Vagina (tissue), 2 donors: ENCODE data around the gene EDEM1. TPM values are rescaled to one million over a fixed set of nuclear protein-coding genes. Genes with fewer than 3 reads are reported as not detected.
A peak's percentile ranks its signal among the peaks of the same experiment; 100 is the strongest.

Experiments used
- DNase-seq, 2 donors: peaks; one replicate each; pipeline ENCODE4 v3.0.0-alpha.2; 2017; ENCODE audit errors: extremely low spot score in 2 of 2
- H3K27ac ChIP-seq: fragments of 200-600 bp; sonication (generic); one replicate; pipeline ENCODE4 v1.5.1; 2019
- H3K27me3 ChIP-seq: fragments of 200-600 bp; sonication (generic); one replicate; pipeline ENCODE4 v1.5.1; 2019
- H3K36me3 ChIP-seq, 2 donors: fragments of 200-600 bp; sonication (generic); one replicate each; pipeline ENCODE4 v1.5.1; 2017 to 2019
- H3K4me1 ChIP-seq: fragments of 200-600 bp; sonication (generic); one replicate; pipeline ENCODE4 v1.5.1; 2019
- H3K4me3 ChIP-seq, 2 donors: fragments of 200-600 bp; sonication (generic); 1 replicate in 1 of 2; 2 replicates in 1 of 2; pipeline ENCODE4 v1.5.1; 2016 to 2019
- H3K9me3 ChIP-seq: fragments of 200-600 bp; sonication (generic); one replicate; pipeline ENCODE4 v1.5.1; 2019
- POLR2A ChIP-seq, 2 donors: fragments of 450-650 bp; IDR thresholded peaks; one replicate each; pipeline ENCODE4 v1.6.1; 2017; ENCODE audit warnings: antibody characterized with exemption in 2 of 2, mild to moderate bottlenecking in 2 of 2, moderate library complexity in 2 of 2
- POLR2AphosphoS5 ChIP-seq, 2 donors: sonication (generic); formaldehyde crosslinking; IDR thresholded peaks; one replicate each; pipeline ENCODE4 v1.9.0; 2017; ENCODE audit warnings: antibody characterized with exemption in 2 of 2, mild to moderate bottlenecking in 2 of 2, low read depth in 1 of 2; ENCODE audit not compliant: insufficient read depth in 1 of 2
- intact Hi-C: fragments of 100-400 bp; cut with DNase I; formaldehyde crosslinking; loops from one replicate; pipeline ENCODE4 v1.15.1; 2023
- total RNA-seq: library from RNA; depleted of rRNA; stranded (reverse); fragments of >200 nt; gene quantifications from one replicate; pipeline ENCODE4 v1.2.3, GENCODE V29; 2016
- TF ChIP-seq, protein P1 (sequence below), 3 experiments: fragments of 450-650 bp in 2 of 3; fragments of 200-600 bp in 1 of 3; sonication (generic) in 1 of 3; IDR thresholded peaks; one replicate each; pipeline ENCODE4 v1.5.1; 2017 to 2019; ENCODE audit warnings: antibody characterized with exemption in 3 of 3, mild to moderate bottlenecking in 2 of 3, moderate library complexity in 2 of 3

EDEM1 gene
- total RNA-seq, 1 donor from 2014 or later = 30.9 TPM

DNA sequence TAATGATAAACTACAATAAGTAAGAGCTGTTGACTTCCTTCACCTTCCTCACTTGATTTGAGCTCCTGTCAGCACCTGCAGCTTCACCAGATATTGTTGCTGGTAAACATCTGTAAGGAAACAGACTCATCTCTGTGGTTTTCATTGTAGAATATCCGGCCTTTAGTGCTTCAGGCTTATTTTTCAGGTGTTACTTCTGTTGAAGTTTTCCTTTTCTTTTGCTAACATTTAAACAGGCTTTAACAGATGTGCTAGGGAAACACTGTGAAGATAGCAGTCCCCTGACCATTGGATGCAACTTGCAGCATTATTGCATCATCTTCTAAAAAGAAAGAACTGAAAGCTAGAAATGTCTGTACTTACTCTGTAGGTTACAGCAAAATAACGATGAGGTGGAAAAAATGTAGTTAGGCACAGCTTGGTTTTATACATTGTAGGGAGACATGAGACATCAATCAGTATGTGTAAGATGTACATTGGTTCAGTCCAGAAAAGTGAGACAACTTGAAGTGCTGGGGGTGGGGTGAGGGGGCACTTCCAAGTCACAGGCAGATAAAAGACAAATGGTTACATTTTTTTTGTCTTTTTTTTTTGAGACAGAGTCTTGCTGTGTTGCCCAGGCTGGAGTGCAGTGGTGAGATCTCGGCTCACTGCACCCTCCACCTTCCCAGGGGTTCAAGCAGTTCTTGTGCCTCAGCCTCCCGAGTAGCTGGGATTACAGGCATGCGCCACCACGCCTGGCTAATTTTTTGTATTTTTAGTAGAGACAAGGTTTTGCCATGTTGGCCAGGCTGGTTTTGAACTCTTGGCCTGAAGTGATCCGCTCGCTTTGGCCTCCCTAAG is 10.2 kb downstream of the EDEM1 start:
- intact Hi-C loops = no loop called here
- peaks cover 0 to 37% of the 10 kb centered on the region in 2 donors for H3K36me3 ChIP-seq
- no peaks in the 10 kb centered on the region for H3K27me3 ChIP-seq
- no peaks in the 10 kb centered on the region for H3K9me3 ChIP-seq
- no peak for TF ChIP-seq POLR2AphosphoS5 (IDR thresholded peaks at IDR 0.05; ENCODE audit: insufficient read depth in 1 of 2, low read depth in 1 of 2)
- peaks cover 62% of the 10 kb centered on the region for H3K4me1 ChIP-seq
- peak overlapping the region; percentile 65 for H3K27ac ChIP-seq
- no peak overlapping the region for H3K4me3 ChIP-seq
- no peak for DNase-seq

DNA sequence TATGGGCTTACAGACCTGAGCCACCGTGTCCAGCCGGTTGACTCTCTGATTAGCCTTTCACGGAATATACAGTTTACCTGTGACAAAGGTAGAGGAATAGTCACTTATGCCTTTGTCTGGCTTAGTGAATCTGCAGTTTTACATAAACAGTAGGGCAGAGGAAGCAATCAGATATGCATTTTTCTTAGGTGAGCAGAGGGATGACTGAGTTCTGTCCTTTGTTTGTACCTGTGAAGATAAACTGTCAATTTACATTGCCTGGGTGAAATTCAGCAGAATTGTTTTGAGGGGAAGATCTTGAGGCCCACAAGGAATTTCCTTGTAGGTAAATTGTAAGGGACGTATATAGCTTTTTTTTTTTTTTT is 10.8 kb downstream of the EDEM1 start:
- Histone ChIP-seq H3K9me3 (no peaks in the 10 kb centered on the region), H3K4me3 (no peak overlapping the region), H3K36me3 (peaks cover 0 to 43% of the 10 kb centered on the region in 2 donors), H3K27me3 (no peaks in the 10 kb centered on the region), H3K4me1 (peaks cover 56% of the 10 kb centered on the region), H3K27ac (peak overlapping the region; percentile 65)
- no peak for TF ChIP-seq POLR2A (IDR thresholded peaks at IDR 0.05)
- TF ChIP-seq, protein P1, sequence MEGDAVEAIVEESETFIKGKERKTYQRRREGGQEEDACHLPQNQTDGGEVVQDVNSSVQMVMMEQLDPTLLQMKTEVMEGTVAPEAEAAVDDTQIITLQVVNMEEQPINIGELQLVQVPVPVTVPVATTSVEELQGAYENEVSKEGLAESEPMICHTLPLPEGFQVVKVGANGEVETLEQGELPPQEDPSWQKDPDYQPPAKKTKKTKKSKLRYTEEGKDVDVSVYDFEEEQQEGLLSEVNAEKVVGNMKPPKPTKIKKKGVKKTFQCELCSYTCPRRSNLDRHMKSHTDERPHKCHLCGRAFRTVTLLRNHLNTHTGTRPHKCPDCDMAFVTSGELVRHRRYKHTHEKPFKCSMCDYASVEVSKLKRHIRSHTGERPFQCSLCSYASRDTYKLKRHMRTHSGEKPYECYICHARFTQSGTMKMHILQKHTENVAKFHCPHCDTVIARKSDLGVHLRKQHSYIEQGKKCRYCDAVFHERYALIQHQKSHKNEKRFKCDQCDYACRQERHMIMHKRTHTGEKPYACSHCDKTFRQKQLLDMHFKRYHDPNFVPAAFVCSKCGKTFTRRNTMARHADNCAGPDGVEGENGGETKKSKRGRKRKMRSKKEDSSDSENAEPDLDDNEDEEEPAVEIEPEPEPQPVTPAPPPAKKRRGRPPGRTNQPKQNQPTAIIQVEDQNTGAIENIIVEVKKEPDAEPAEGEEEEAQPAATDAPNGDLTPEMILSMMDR (IDR thresholded peaks at IDR 0.05) = no peak
- TF ChIP-seq POLR2AphosphoS5 (IDR thresholded peaks at IDR 0.05; ENCODE audit: insufficient read depth in 1 of 2, low read depth in 1 of 2) = no peak
- intact Hi-C loops = no loop called here
- DNase-seq = no peak

DNA sequence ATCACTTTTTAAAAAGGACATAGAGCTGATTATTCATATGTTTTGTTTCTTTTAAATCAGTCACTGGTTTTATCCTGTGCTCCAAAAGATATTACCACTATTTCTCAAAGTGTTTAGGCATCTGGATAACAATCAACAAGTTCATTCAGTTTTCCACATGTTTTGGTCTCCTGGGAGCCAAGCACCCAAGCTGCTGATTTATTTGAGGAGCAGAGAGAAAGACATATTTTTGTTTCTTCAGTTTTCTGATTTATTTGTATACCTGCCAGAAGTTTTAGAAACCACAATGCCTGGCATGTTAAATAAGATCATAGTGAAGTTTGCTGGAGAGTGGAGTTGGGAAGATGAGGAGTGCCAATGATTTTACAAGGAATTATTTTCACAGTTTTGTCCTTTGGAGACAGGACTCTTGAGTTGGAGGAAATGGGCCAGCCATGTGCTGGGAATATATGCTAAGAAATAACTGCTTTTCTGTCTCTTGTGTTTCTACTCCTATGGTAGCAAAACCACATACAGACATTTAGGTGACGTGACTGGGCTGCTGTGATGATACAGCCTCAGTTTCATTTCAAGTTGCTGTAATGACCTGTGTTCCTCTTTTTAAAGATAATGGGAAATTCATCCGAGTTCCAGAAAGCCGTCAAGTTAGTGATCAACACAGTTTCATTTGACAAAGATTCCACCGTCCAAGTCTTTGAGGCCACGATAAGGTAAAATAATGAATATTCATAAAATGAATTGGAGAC is 11.7 kb downstream of the EDEM1 start:
- Histone ChIP-seq H3K27ac (no peak overlapping the region), H3K9me3 (no peaks in the 10 kb centered on the region), H3K27me3 (no peaks in the 10 kb centered on the region), H3K4me3 (no peak overlapping the region), H3K4me1 (peaks cover 49% of the 10 kb centered on the region), H3K36me3 (peaks cover 0 to 47% of the 10 kb centered on the region in 2 donors)
- no peak for DNase-seq
- intact Hi-C loops = no loop called here
- no peak for TF ChIP-seq POLR2AphosphoS5 (IDR thresholded peaks at IDR 0.05; ENCODE audit: insufficient read depth in 1 of 2, low read depth in 1 of 2)

DNA sequence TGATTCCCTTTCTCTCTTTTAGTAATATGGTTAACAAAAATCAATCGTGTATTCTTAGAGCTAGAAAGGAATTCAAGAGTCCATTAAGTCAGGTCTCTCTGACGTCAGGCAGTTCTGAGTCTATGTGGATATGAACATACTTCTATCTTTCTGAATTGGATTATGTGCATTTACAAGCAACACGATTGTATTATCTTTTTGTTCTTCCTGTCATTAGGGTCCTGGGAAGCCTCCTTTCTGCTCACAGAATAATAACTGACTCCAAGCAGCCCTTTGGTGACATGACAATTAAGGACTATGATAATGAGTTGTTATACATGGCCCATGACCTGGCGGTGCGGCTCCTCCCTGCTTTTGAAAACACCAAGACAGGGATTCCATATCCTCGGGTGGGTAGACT is 14.0 kb downstream of the EDEM1 start:
- H3K27me3 ChIP-seq = no peaks in the 10 kb centered on the region
- H3K27ac ChIP-seq = no peak overlapping the region
- H3K4me1 ChIP-seq = peaks cover 25% of the 10 kb centered on the region
- TF ChIP-seq POLR2AphosphoS5 (IDR thresholded peaks at IDR 0.05; ENCODE audit: insufficient read depth in 1 of 2, low read depth in 1 of 2) = no peak
- TF ChIP-seq, protein P1 (IDR thresholded peaks at IDR 0.05) = no peak
- no peak for TF ChIP-seq POLR2A (IDR thresholded peaks at IDR 0.05)
- intact Hi-C loops = no loop called here
- no peak for DNase-seq
- peaks cover 0 to 70% of the 10 kb centered on the region in 2 donors for H3K36me3 ChIP-seq
- H3K4me3 ChIP-seq = no peak overlapping the region
- no peaks in the 10 kb centered on the region for H3K9me3 ChIP-seq

DNA sequence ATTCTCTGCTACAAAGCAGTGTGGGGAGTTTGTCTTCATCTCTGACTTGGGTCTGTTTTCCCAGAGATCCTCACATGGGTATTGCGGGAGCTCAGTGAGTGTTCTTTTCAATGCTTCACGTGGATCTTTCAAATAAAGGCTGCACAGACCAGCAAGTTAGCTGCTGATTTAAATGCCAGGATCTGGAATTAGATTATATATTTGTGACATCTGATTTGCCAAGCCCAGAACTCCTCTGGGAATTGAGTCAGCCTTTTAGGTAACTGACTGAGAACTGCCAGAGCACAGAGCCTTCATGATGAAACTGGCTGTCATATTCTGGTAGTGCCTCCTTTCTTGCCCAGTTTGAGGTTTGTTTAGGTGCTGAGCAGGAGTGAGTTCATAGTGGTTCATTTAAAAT is 14.7 kb downstream of the EDEM1 start:
- Histone ChIP-seq H3K4me3 (no peak overlapping the region), H3K27me3 (no peaks in the 10 kb centered on the region), H3K9me3 (no peaks in the 10 kb centered on the region), H3K36me3 (peaks cover 0 to 76% of the 10 kb centered on the region in 2 donors), H3K27ac (no peak overlapping the region), H3K4me1 (peaks cover 19% of the 10 kb centered on the region)
- no peak for TF ChIP-seq POLR2AphosphoS5 (IDR thresholded peaks at IDR 0.05; ENCODE audit: insufficient read depth in 1 of 2, low read depth in 1 of 2)
- TF ChIP-seq, protein P1 (IDR thresholded peaks at IDR 0.05) = no peak
- TF ChIP-seq POLR2A (IDR thresholded peaks at IDR 0.05) = no peak
- DNase-seq = no peak
- intact Hi-C loops = no loop called here
